Measurements from ENCODE around the gene GAPDHS. TPM values are rescaled to one million over a fixed set of nuclear protein-coding genes. Genes with fewer than 3 reads are reported as not detected.

The GAPDHS gene
- total RNA-seq, 1 experiment from 2014 or later, result not detected

DNA sequence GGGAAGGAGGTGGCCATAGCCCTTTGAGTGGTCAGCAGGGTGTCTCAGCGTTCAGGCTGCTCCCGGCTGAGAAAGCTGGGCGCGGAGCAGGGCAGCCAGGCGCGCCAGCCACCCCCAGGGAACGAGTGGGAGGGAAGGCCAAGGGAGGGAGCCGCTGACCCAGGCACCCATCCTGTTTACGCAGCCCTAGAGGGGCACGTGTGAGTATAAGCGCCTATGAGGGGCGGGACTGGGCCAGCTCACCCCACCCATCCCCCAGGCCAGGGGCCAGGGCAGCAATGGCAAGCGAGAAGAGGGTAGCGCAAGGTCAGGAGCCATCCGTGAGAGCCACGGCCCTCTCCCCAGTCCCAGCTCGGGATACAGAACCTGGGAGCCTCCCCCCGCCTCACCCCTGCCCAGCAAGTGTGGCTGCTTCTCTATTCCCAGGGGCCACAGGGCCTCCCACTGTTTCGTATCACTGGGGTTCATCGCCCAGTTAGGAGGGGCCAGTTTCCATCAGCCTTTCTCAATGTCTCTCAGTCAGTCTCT is 18.9 kb upstream of the GAPDHS start:
- CTCF ChIA-PET, result no interaction called here
- Histone ChIP-seq H3K4me3 (ENCODE audit: low read depth, low read length, poor library complexity, severe bottlenecking) (no peak overlapping the region), H3K27me3 (replicated peaks; ENCODE audit: insufficient read depth, low read depth, low read length, poor library complexity) (peaks cover 57% of the 10 kb centered on the region), H3K4me1 (ENCODE audit: insufficient read depth, low read length, poor library complexity, severe bottlenecking) (no peaks in the 10 kb centered on the region), H3K36me3 (ENCODE audit: insufficient read depth, low read length, poor library complexity, severe bottlenecking) (no peaks in the 10 kb centered on the region), H3K9me3 (ENCODE audit: low read depth, low read length, poor library complexity, severe bottlenecking) (no peaks in the 10 kb centered on the region), H3K27ac (ENCODE audit: low read depth, low read length, poor library complexity, severe bottlenecking) (no peak overlapping the region)
- intact Hi-C loops (cut with micrococcal nuclease; ENCODE audit: unreplicated experiment), result no loop called here
- no TSS peak for BruUV-seq (replicated peaks)
- POLR2A ChIA-PET (ENCODE audit: low non-redundant PET), result no interaction called here
- DNase-seq (ENCODE audit: low spot score), result no peak
- TF ChIP-seq EZH2 (IDR thresholded peaks at IDR 0.05; ENCODE audit: borderline replicate concordance, low read depth, low read length, poor library complexity, severe bottlenecking), result no peak
- TF ChIP-seq CTCF (conservative IDR thresholded peaks at IDR 0.05; ENCODE audit: low read depth, low read length), result no peak

GRCh38 chr19:35516310-35516709 is 16.9 kb upstream of the GAPDHS start:
- no peak for TF ChIP-seq EZH2 (IDR thresholded peaks at IDR 0.05; ENCODE audit: borderline replicate concordance, low read depth, low read length, poor library complexity, severe bottlenecking)
- no peak for TF ChIP-seq CTCF (conservative IDR thresholded peaks at IDR 0.05; ENCODE audit: low read depth, low read length)
- ChIA-PET CTCF (no interaction called here), POLR2A (ENCODE audit: low non-redundant PET) (no interaction called here)
- no peaks in the 10 kb centered on the region for H3K4me1 ChIP-seq (ENCODE audit: insufficient read depth, low read length, poor library complexity, severe bottlenecking)
- H3K27me3 ChIP-seq (replicated peaks; ENCODE audit: insufficient read depth, low read depth, low read length, poor library complexity), result peaks cover 42% of the 10 kb centered on the region
- no peaks in the 10 kb centered on the region for H3K9me3 ChIP-seq (ENCODE audit: low read depth, low read length, poor library complexity, severe bottlenecking)
- no peak overlapping the region for H3K27ac ChIP-seq (ENCODE audit: low read depth, low read length, poor library complexity, severe bottlenecking)
- intact Hi-C loops (cut with micrococcal nuclease; ENCODE audit: unreplicated experiment), result no loop called here
- no peaks in the 10 kb centered on the region for H3K36me3 ChIP-seq (ENCODE audit: insufficient read depth, low read length, poor library complexity, severe bottlenecking)
- no peak overlapping the region for H3K4me3 ChIP-seq (ENCODE audit: low read depth, low read length, poor library complexity, severe bottlenecking)
- BruUV-seq (replicated peaks), result no TSS peak
- DNase-seq (ENCODE audit: low spot score), result no peak

- BruUV-seq (replicated peaks), result no TSS peak
- Histone ChIP-seq H3K27me3 (replicated peaks; ENCODE audit: insufficient read depth, low read depth, low read length, poor library complexity) (peaks cover 36% of the 10 kb centered on the region), H3K4me3 (ENCODE audit: low read depth, low read length, poor library complexity, severe bottlenecking) (no peak overlapping the region), H3K9me3 (ENCODE audit: low read depth, low read length, poor library complexity, severe bottlenecking) (no peaks in the 10 kb centered on the region), H3K36me3 (ENCODE audit: insufficient read depth, low read length, poor library complexity, severe bottlenecking) (no peaks in the 10 kb centered on the region), H3K27ac (ENCODE audit: low read depth, low read length, poor library complexity, severe bottlenecking) (no peak overlapping the region), H3K4me1 (ENCODE audit: insufficient read depth, low read length, poor library complexity, severe bottlenecking) (no peaks in the 10 kb centered on the region)
- POLR2A ChIA-PET (ENCODE audit: low non-redundant PET), result no interaction called here
- no peak for DNase-seq (ENCODE audit: low spot score)
- TF ChIP-seq CTCF (conservative IDR thresholded peaks at IDR 0.05; ENCODE audit: low read depth, low read length) (no peak), EZH2 (IDR thresholded peaks at IDR 0.05; ENCODE audit: borderline replicate concordance, low read depth, low read length, poor library complexity, severe bottlenecking) (no peak)
- intact Hi-C loops (cut with micrococcal nuclease; ENCODE audit: unreplicated experiment), result no loop called here
- CTCF ChIA-PET, result interaction anchor here (0.6 kb wide), 1 partner anchor 164 kb away, joined by 12 read pairs; no protein-coding TSS in a partner anchor
These were observed 15.9 kb upstream of the GAPDHS start for GRCh38 chr19:35517342-35517741.

Measured in A673 (cell line).